Aorta (tissue), 5 donors: ENCODE data around the gene DNASE1L1. TPM values are rescaled to one million over a fixed set of nuclear protein-coding genes. Genes with fewer than 3 reads are reported as not detected.
"Not testable (repeated sequence)": the region's sequence is repeated elsewhere in the genome, so short reads cannot be mapped to it uniquely, and the experiment has no call there.

Experiments
- ATAC-seq: fragments of 200-7000 bp; cut with Tn5 transposase; one replicate; pipeline ENCODE4 v1.9.1; 2022; ENCODE audit warnings: moderate library complexity; ENCODE audit not compliant: low FRiP score
- DNase-seq, 2 donors: peaks; one replicate each; pipeline ENCODE4 v3.0.0-alpha.2; 2020
- H3K27ac ChIP-seq, 2 donors: one replicate each; pipeline ENCODE4 v1.5.1; 2013; ENCODE audit warnings: low read length in 2 of 2, mild to moderate bottlenecking in 2 of 2, moderate library complexity in 2 of 2, control low read depth in 1 of 2, inconsistent platforms in 1 of 2, low read depth in 1 of 2
- H3K27me3 ChIP-seq, 2 donors: one replicate each; pipeline ENCODE4 v1.6.1; 2013; ENCODE audit warnings: control low read depth in 1 of 2, low read length in 1 of 2, mild to moderate bottlenecking in 1 of 2, moderate library complexity in 1 of 2; ENCODE audit not compliant: insufficient read depth in 2 of 2, control insufficient read depth in 1 of 2
- H3K36me3 ChIP-seq, 2 donors: one replicate each; pipeline ENCODE4 v1.6.1; 2013; ENCODE audit warnings: control low read depth in 1 of 2, low read length in 1 of 2, mild to moderate bottlenecking in 1 of 2; ENCODE audit not compliant: insufficient read depth in 2 of 2, control insufficient read depth in 1 of 2
- H3K4me1 ChIP-seq, 2 donors: one replicate each; pipeline ENCODE4 v1.6.1; 2013; ENCODE audit warnings: low read length in 2 of 2, control low read depth in 1 of 2, mild to moderate bottlenecking in 1 of 2, moderate library complexity in 1 of 2; ENCODE audit not compliant: insufficient read depth in 2 of 2, control insufficient read depth in 1 of 2
- H3K4me3 ChIP-seq, 2 donors: one replicate each; pipeline ENCODE4 v1.5.1; 2013; ENCODE audit warnings: low read length in 2 of 2, control low read depth in 1 of 2, mild to moderate bottlenecking in 1 of 2
- H3K9me3 ChIP-seq: one replicate; pipeline ENCODE4 v1.6.1; 2013; ENCODE audit warnings: mild to moderate bottlenecking, low read length; ENCODE audit not compliant: control insufficient read depth
- WGBS, 2 donors: extraction: QIAGEN DNeasy Blood & Tissue Kit; methylation state at CpG; one replicate each; pipeline ENCODE4 v1.1.7; 2013; 5-methylcytosine and 5-hydroxymethylcytosine counted together
- intact Hi-C, 2 donors: fragments of 100-400 bp; cut with DNase I; formaldehyde crosslinking; loops; one replicate each; pipeline versions ENCODE4 v1.14.2 to v1.15.0; 2022
- polyA plus RNA-seq, 2 donors: library from polyadenylated mRNA; stranded (reverse); fragments of 200-250 nt; gene quantifications; one replicate each; pipeline ENCODE4 v1.2.3, GENCODE V29; 2013
- total RNA-seq, 2 donors: library from RNA; stranded (reverse); fragmentation: NEBNext Ultra II Directional; extraction: Animal tissue kit (Norgen Biotek cat#: 25700); gene quantifications; one replicate each; pipeline ENCODE4 v1.2.1, GENCODE V29; 2021
- donor health status: healthy with polysubstance abuse.
- donor health status: Bipolar disorder and iron deficiency.
- donor health status: DM: no; HTN: no; CAD: no.
- donor health status: DM: no; HTN: no; CAD: no.
- donor health status: DM: yes; HTN: yes; CAD: no.

Gene DNASE1L1
- total and polyA plus RNA-seq, 4 donors: 25.9 to 46.2 (median 33.1) TPM

GRCh38 chrX:154396973-154397887 lies 11.8 kb downstream of the DNASE1L1 start:
- Histone ChIP-seq H3K9me3 (no peaks in the 10 kb centered on the region), H3K27ac (peak overlapping the region; percentile 16 to 99), H3K36me3 (peaks cover 0 to 1% of the 10 kb centered on the region in 2 donors), H3K27me3 (no peaks in the 10 kb centered on the region), H3K4me3 (peak overlapping the region; percentile 12 to 98), H3K4me1 (no peaks in the 10 kb centered on the region)
- 1 to 31% methylated on average over 49 to 53 of the region's 53 CpGs for WGBS, 2 donors
- intact Hi-C loops: loop anchor here in 1 of 2 donors (5.0 kb wide), 1 partner anchor 135 kb away; no protein-coding TSS in a partner anchor
- peak; percentile 88 to 92 for DNase-seq
- ATAC-seq: peak; percentile 86

DNA sequence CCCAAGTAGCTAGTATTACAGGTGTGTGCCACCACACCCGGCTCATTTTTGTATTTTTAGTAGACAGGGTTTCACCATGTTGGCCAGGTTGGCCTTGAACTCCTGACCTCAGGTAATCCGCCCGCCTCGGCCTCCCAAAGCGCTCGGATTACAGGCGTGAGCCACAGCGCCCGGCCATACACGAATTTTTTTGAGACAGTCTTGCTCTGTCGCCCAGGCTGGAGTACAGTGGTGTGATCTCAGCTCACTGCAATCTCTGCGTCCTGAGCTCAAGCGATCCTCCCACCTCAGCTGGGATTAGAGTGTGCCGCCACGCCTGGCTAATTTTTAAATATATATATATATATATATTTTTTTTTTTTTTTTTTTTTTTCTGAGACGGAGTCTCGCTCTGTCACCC lies 12.7 kb downstream of the DNASE1L1 start:
- not testable (repeated sequence) for H3K9me3 ChIP-seq, H3K4me1 ChIP-seq, H3K27ac ChIP-seq, ATAC-seq, H3K27me3 ChIP-seq, H3K4me3 ChIP-seq, DNase-seq, H3K36me3 ChIP-seq
- 83 to 89% methylated on average over 15 to 17 of the region's 17 CpGs for WGBS, 2 donors
- intact Hi-C loops: loop anchor here in 1 of 2 donors (5.0 kb wide), 1 partner anchor 136 kb away; no protein-coding TSS in a partner anchor

GRCh38 chrX:154389812-154390747 lies 19.0 kb downstream of the DNASE1L1 start:
- H3K4me3 ChIP-seq, H3K9me3 ChIP-seq, intact Hi-C loops, H3K27ac ChIP-seq, H3K4me1 ChIP-seq, H3K27me3 ChIP-seq, H3K36me3 ChIP-seq, DNase-seq: not testable (repeated sequence)
- 1 to 65% methylated on average over 6 to 30 of the region's 121 CpGs for WGBS, 2 donors
- ATAC-seq: peak; percentile 89

DNA sequence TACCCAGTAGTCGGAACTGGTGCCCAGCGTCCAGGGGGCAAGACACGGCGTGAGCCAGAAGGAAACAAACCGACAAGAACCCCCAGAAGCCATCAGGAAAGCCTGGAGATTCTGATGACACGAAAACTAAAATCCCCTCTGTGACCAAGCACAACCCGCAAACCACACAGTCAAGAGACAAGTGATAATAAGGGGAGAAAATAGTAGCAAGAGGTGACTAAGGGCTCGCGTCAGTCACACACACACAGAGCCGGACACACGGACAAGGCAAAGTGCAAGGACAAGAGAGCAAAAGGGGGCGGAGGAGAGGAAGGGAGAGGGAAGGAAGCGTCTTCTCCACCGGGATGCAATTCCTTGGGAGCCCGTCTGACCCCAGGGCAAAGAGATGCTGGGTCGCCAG lies 20.4 kb downstream of the DNASE1L1 start:
- H3K36me3 ChIP-seq, intact Hi-C loops, H3K4me1 ChIP-seq, DNase-seq, H3K4me3 ChIP-seq, H3K27ac ChIP-seq, H3K9me3 ChIP-seq, H3K27me3 ChIP-seq, ATAC-seq: not testable (repeated sequence)
- WGBS, 2 donors: no CpG with 5 or more reads among the region's 16 CpGs

- whole genome bisulfite sequencing, 2 donors: no CpG with 5 or more reads among the region's 20 CpGs
- H3K4me1 ChIP-seq, H3K27ac ChIP-seq, H3K27me3 ChIP-seq, H3K36me3 ChIP-seq, intact Hi-C loops, H3K9me3 ChIP-seq, H3K4me3 ChIP-seq, DNase-seq: not testable (repeated sequence)
- ATAC-seq: peak; percentile 46
These were observed 21.0 kb downstream of the DNASE1L1 start for GRCh38 chrX:154388094-154388493.

GRCh38 chrX:154384284-154384892 lies 24.7 kb downstream of the DNASE1L1 start:
- no peaks in the 10 kb centered on the region for H3K4me1 ChIP-seq
- H3K27me3 ChIP-seq: no peaks in the 10 kb centered on the region
- H3K27ac ChIP-seq: no peak overlapping the region
- intact Hi-C loops: loop anchor here in 1 of 2 donors (5.0 kb wide), 1 partner anchor 287 kb away; the partner anchor contains the start of gene MECP2
- H3K9me3 ChIP-seq: no peaks in the 10 kb centered on the region
- ATAC-seq (no peak), DNase-seq (peak in 1 of 2 donors; percentile 78)
- H3K36me3 ChIP-seq: no peaks in the 10 kb centered on the region
- H3K4me3 ChIP-seq: no peak overlapping the region
- WGBS, 2 donors: 41 to 65% methylated on average over 8 of the region's 8 CpGs

- 27 to 45% methylated on average over 14 of the region's 14 CpGs for WGBS, 2 donors
- DNase-seq: no peak
- intact Hi-C loops: loop anchor here in 1 of 2 donors (5.0 kb wide), 1 partner anchor 286 kb away; the partner anchor contains the start of gene MECP2
- H3K27me3 ChIP-seq: no peaks in the 10 kb centered on the region
- H3K27ac ChIP-seq: no peak overlapping the region
- no peaks in the 10 kb centered on the region for H3K9me3 ChIP-seq
- H3K36me3 ChIP-seq: no peaks in the 10 kb centered on the region
- H3K4me1 ChIP-seq: no peaks in the 10 kb centered on the region
- no peak for ATAC-seq
- H3K4me3 ChIP-seq: no peak overlapping the region
These were observed 25.4 kb downstream of the DNASE1L1 start for GRCh38 chrX:154383359-154384283.
